ENCODE measurements around the gene HNRNPAB.

Gene HNRNPAB

GRCh38 chr5:178204182-178204934 lies at the start of gene HNRNPAB:
HNRNPAB (plus strand) TSS chr5:178204533; CDS start chr5:178204838, 305 bp downstream.
- DNase-seq = peak; percentile 99

- DNase-seq = no peak
These were observed 49.3 kb upstream of the HNRNPAB start for GRCh38 chr5:178155065-178155464.

GRCh38 chr5:178160176-178160575 lies 44.2 kb upstream of the HNRNPAB start:
- no peak for DNase-seq

GRCh38 chr5:178162481-178162880 lies 41.9 kb upstream of the HNRNPAB start:
- no peak for DNase-seq

GRCh38 chr5:178163772-178164735 lies 40.3 kb upstream of the HNRNPAB start:
- peak; percentile 98 for DNase-seq

GRCh38 chr5:178165581-178165980 lies 38.8 kb upstream of the HNRNPAB start:
- DNase-seq = no peak

GRCh38 chr5:178170455-178170854 lies 33.9 kb upstream of the HNRNPAB start:
- no peak for DNase-seq

- no peak for DNase-seq
These were observed 29.9 kb upstream of the HNRNPAB start for GRCh38 chr5:178174456-178174855.

- no peak for DNase-seq
These were observed 27.5 kb upstream of the HNRNPAB start for GRCh38 chr5:178176791-178177190.

GRCh38 chr5:178177569-178177968 lies 26.8 kb upstream of the HNRNPAB start:
- no peak for DNase-seq

- no peak for DNase-seq
These were observed 24.0 kb upstream of the HNRNPAB start for GRCh38 chr5:178180141-178180863.

GRCh38 chr5:178182158-178182876 lies 22.0 kb upstream of the HNRNPAB start:
- no peak for DNase-seq

- no peak for DNase-seq
These were observed 17.9 kb upstream of the HNRNPAB start for GRCh38 chr5:178186427-178186826.

GRCh38 chr5:178187014-178187413 lies 17.3 kb upstream of the HNRNPAB start, which contains the start of gene GMCL2:
GMCL2 (minus strand) TSS chr5:178187371; CDS start chr5:178187299, 72 bp downstream.
- no peak for DNase-seq

- no peak for DNase-seq
These were observed 14.9 kb upstream of the HNRNPAB start for GRCh38 chr5:178189433-178189832.

- DNase-seq = no peak
These were observed 12.7 kb upstream of the HNRNPAB start for GRCh38 chr5:178191661-178192060.

- no peak for DNase-seq
These were observed 12.1 kb upstream of the HNRNPAB start for GRCh38 chr5:178192244-178192643.

GRCh38 chr5:178192787-178193186 lies 11.5 kb upstream of the HNRNPAB start:
- DNase-seq = no peak

GRCh38 chr5:178193251-178193809 lies 11.0 kb upstream of the HNRNPAB start:
- no peak for DNase-seq

- no peak for DNase-seq
These were observed 10.3 kb upstream of the HNRNPAB start for GRCh38 chr5:178194026-178194425.

- DNase-seq = no peak
These were observed 8.0 kb upstream of the HNRNPAB start for GRCh38 chr5:178196281-178196812.

- DNase-seq = peak; percentile 40
These were observed 7.3 kb upstream of the HNRNPAB start for GRCh38 chr5:178196986-178197385.
